NK-92 treated with Interleukin-12 subunit alpha and Interleukin-12 subunit beta, amount 100 ng/mL, for 24 hours (cell line): ENCODE data around the gene GPSM1.
A peak's percentile ranks its signal among the peaks of the same experiment; 100 is the strongest.

Experiments used
- DNase-seq: peaks from one replicate; lab custom pipeline; 2025; lab: John Stamatoyannopoulos, UW

The GPSM1 gene

GRCh38 chr9:136361754-136362449 lies 34.6 kb downstream of the GPSM1 start:
- no peak for DNase-seq

GRCh38 chr9:136362450-136362784 lies 35.1 kb downstream of the GPSM1 start:
- DNase-seq: no peak

- DNase-seq: peak; percentile 92
These were observed 36.0 kb downstream of the GPSM1 start, which contains the start of gene DNLZ for GRCh38 chr9:136363106-136363948. DNLZ (minus strand) TSS chr9:136363744; CDS start chr9:136363714, 30 bp downstream.

GRCh38 chr9:136363949-136364748 lies 36.8 kb downstream of the GPSM1 start:
- no peak for DNase-seq

- DNase-seq: no peak
These were observed 37.8 kb downstream of the GPSM1 start for GRCh38 chr9:136364942-136365774.

GRCh38 chr9:136365775-136366222 lies 38.5 kb downstream of the GPSM1 start:
- DNase-seq: no peak

GRCh38 chr9:136366826-136367225 lies 39.5 kb downstream of the GPSM1 start:
- DNase-seq: no peak

- DNase-seq: no peak
These were observed 40.2 kb downstream of the GPSM1 start for GRCh38 chr9:136367296-136368145.

GRCh38 chr9:136368190-136368589 lies 40.9 kb downstream of the GPSM1 start:
- no peak for DNase-seq

- no peak for DNase-seq
These were observed 42.7 kb downstream of the GPSM1 start for GRCh38 chr9:136370037-136370436.

GRCh38 chr9:136370687-136371532 lies 43.6 kb downstream of the GPSM1 start:
- DNase-seq: no peak

GRCh38 chr9:136371533-136371880 lies 44.2 kb downstream of the GPSM1 start:
- DNase-seq: no peak

- no peak for DNase-seq
These were observed 44.7 kb downstream of the GPSM1 start for GRCh38 chr9:136372006-136372405.

GRCh38 chr9:136372561-136373299 lies 45.4 kb downstream of the GPSM1 start:
- DNase-seq: no peak

- DNase-seq: no peak
These were observed 46.2 kb downstream of the GPSM1 start, which contains the start of gene CARD9 for GRCh38 chr9:136373300-136374182. CARD9 (minus strand) TSS chr9:136373669; CDS start chr9:136372078, 1,591 bp downstream.

GRCh38 chr9:136374183-136374575 lies 46.8 kb downstream of the GPSM1 start:
- no peak for DNase-seq

- DNase-seq: no peak
These were observed 47.8 kb downstream of the GPSM1 start for GRCh38 chr9:136375096-136375495.

GRCh38 chr9:136376457-136376856 lies 49.1 kb downstream of the GPSM1 start:
- no peak for DNase-seq
